NCI-H510A treated with DMSO at 0.1 percent for 48 hours (cell line): Measurements from ENCODE around the gene INSR.
"Not testable (repeated sequence)": the region's sequence is repeated elsewhere in the genome, so short reads cannot be mapped to it uniquely, and the experiment has no call there.

Source experiments
- DNase-seq: peaks from one replicate; lab custom pipeline; 2025; lab: John Stamatoyannopoulos, UW

The INSR gene

GRCh38 chr19:7098701-7099596, 195.3 kb downstream of the INSR start:
- DNase-seq = peak; percentile 94

DNA sequence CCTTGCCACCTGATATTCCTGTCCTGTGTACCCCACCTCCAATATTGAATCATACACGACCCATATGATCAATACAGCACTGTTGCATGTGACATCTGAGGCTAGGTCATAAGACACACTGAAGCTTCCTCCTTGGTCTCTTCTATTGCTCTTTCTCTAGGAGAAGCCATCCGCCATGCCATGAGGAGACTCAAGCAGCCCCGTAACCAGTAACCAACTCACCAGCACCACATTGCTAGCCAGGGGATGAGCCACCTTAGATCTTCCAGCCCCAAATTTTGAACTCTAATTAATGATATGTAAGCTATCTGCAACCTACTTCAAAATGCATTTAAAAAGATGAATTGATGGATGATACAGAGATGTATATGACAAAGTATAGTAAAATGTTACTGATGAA, 196.1 kb downstream of the INSR start:
- no peak for DNase-seq

GRCh38 chr19:7088999-7089398, 205.2 kb downstream of the INSR start:
- no peak for DNase-seq

DNA sequence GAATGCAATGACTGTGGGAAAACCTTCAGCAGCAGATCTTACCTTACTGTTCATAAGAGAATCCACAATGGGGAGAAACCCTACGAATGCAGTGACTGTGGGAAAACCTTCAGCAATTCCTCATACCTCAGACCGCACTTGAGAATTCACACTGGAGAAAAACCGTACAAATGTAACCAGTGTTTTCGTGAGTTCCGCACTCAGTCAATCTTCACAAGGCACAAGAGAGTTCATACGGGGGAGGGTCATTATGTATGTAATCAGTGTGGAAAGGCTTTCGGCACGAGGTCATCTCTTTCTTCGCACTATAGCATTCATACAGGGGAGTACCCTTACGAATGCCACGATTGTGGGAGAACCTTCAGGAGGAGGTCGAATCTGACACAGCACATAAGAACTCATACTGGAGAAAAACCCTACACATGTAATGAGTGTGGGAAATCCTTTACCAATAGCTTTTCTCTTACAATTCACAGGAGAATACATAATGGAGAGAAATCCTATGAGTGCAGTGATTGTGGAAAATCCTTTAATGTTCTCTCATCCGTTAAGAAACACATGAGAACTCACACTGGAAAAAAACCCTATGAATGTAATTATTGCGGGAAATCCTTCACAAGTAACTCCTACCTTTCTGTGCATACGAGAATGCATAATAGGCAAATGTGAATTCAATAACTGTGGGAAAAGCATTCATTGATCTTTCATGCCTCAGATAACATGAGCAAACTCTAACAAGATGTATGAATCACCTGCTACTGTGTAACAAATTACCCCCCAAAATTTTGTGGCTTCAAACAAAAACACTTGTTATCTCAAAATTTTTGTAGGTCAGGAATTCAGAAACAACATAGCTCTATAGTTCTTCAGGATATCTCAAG, 210.9 kb downstream of the INSR start:
- no peak for DNase-seq

DNA sequence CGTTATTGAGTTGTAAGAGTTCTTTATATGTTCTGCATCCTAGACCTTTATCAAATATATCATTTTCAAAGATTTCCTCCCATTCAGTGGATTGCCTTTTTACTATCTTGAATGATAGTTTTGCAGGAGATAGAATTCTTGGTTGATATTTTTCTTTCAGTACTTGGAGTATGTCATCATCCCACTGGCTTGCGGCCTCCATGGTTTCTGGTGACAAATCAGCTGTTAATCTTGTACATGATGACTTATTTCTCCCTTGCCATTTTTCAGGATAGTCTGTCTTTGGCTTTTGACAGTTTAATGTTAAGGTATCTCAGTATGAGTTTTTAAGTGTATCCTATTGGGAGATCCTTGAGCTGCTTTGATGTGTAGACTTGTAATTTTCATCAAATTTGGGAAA, 216.2 kb downstream of the INSR start:
- no peak for DNase-seq

- DNase-seq = no peak
Measured at GRCh38 chr19:7076151-7076550, 218.1 kb downstream of the INSR start.

DNA sequence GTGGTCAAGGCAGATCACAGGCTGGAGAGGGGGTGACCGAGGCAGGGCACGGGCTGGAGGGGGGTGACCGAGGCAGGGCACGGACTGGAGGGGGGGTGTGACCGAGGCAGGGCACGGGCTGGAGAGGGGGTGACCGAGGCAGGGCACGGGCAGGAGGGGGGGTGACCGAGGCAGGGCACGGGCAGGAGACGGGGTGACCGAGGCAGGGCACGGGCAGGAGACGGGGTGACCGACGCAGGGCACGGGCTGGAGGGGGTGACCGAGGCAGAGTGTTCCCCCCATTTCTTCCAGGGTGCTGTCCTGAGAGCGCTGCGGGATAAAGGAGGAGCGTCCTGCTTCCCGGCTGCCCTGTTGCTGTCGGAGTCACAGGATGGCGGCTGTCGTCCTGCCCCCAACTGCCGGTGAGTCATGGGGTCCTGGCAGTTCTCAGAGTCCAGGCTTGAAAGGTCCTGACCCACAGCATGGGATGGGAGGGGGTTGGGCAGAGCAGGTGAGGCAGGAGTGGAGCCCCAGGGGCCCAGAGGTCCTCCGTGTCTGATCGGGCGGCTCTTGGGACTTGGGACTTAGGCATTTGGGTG, 219.4 kb downstream of the INSR start:
- no peak for DNase-seq

GRCh38 chr19:7072541-7072940, 221.7 kb downstream of the INSR start:
- no peak for DNase-seq

DNA sequence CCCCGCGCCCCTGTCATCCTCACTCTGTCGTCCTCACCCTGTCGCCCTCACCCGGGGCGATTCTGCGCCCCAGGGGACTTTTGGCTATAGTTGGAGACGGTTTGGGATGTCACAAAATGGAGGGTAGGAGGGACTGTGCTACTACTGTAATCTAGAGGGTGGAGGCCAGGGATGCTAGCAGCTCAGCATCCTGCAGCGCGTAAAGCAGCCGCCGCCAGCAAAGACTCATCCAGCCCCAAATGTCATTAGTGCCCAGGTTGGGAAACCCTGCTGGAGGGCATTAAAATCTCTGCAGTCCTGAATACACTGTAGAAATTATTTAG, 224.3 kb downstream of the INSR start:
- no peak for DNase-seq

DNA sequence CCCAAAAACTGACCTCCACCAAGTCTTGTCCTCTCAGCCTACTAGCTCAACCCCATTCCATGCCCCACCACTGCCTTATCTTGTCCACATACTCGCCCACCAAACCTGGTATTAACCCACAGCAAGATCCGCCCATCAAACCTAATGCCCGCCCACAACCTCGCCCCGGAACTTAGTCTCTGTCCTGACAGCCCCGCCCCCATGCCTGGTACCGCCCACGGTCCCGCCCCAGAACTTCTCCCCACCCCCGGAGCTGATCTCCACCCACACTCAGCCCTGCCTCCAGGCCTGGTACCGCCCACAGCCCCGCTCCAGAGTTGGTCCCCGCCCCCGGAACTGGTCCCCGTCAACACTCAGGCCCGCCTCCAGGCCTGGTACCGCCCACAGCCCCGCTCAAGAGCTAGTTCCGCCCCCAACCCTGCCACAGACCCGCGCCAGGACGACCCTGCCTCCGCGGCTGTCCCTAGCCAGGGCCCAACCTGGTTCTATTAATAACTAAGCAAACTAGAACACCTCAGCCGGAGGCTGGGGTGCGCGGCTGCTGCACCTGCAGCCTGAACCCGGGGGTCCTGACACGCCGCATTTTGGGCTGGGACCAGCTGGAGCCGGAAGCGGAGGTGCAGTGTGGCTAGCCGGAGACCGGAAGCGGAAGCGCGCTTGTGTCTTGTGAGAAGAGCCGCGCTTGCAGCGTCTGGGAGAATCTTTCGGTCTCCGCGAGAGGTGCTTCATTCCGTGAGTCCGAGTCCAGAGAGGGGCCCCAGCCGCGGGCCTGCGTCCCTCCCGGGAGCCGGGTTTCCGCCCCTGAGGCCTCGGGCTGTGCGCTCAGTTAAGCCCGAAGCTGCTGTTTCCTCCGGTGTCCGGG, 224.9 kb downstream of the INSR start, which contains the start of gene ZNF557:
ZNF557 (plus strand) TSS at position 662 of the 862 bp plus-strand sequence. CDS start 5,372 bp downstream, outside the sequence.
- DNase-seq = peak; percentile 58

DNA sequence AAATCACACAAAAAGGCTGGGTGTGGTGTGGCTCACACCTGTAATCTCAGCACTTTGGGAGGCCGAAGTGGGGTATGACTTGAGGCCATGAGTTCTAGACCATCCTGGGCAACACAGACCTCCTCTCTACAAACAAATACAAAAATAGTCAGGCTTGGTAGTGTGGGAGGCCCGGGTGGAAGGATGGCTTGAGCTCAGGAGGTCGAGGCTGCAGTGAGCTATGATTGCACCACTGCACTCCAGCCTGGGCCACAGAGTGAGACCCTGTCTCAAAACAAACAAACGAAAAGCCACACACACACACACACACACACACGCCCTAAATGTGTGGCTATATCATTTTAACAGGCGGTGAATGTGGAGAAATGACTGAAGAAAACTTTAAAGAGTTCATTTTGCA, 225.6 kb downstream of the INSR start:
- no peak for DNase-seq

- no peak for DNase-seq
Measured at GRCh38 chr19:7067716-7068115, 226.5 kb downstream of the INSR start.

DNA sequence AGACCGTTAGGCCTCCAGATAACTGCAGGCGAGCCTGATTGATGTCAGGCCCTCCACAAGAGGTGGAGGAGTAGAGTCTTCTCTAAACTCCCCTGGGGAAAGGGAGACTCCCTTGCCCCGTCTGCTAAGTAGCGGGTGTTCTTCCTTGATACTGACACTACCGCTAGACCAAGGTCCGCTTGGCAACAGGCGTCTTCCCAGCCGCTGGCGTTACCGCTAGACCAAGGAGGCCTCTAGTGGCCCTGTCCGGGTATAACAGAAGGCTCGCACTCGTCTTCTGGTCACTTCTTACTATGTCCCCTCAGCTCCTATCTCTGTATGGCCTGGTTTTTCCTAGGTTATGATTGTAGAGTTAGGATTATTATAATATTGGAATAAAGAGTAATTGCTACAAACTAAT, 227.1 kb downstream of the INSR start:
- DNase-seq = not testable (repeated sequence)

DNA sequence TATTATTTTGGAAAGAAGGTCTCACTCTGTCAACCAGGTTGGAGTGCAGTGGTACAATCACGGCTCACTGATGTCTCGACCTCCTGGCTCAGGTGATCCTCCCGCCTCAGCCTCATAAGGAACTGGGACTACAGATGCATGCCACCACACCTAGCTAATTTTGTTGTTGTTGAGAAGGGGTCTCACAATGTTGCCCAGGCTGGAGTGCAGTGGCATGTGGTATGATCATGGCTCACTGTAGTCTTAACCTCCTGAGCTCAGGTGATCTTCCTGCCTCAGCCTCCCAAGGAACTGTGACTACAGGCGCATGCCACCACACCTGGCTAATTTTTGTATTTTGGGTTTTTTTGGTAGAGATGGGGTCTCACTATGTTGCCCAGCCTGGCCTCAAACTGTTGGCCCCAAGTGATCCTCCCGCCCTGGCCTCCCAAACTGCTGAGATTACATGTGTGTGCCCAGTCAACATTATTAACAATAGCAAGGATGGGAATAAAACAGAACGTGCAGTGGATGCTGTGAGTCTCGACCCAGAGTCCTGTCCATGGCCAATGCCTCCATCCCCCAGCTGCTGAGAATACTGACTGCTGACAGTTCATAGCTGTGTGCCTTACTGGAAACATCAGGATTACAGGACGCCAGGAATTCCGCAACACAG, 230.3 kb downstream of the INSR start:
- DNase-seq = no peak

DNA sequence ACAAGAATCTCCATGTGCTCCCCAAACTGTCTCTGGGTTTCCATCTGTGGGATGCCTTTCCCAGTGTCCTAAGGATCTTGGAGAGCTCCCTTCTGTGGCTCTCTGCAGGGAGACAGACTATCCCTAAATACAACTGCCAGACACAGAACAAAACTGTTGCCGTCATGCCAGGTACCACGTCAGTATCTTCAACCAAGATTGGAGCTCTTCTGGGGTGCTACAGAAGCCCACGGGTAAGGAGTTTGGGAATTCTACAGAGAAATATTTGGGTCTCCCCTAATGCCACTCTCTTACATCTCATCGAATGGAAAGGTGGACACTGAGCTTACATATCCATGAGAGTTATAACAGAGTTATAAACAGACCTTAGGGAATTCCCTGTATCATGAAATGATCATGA, 230.9 kb downstream of the INSR start:
- DNase-seq = no peak
